ENCODE measurements around the gene USP32.

USP32 gene

GRCh38 chr17:60353773-60354172, 38.2 kb downstream of the USP32 start:
- no peak for ATAC-seq
- TF ChIP-seq ZFP3 (CRISPR knock-in tag; IDR thresholded peaks at IDR 0.05) (no peak), RARB (CRISPR knock-in tag; IDR thresholded peaks at IDR 0.05) (no peak), ZFP30 (CRISPR knock-in tag; IDR thresholded peaks at IDR 0.05) (no peak), TCF4 (CRISPR knock-in tag; IDR thresholded peaks at IDR 0.05; ENCODE audit: borderline replicate concordance) (no peak), SNAI2 (CRISPR knock-in tag; IDR thresholded peaks at IDR 0.05) (no peak), POU6F1 (CRISPR knock-in tag; IDR thresholded peaks at IDR 0.05; ENCODE audit: borderline replicate concordance, low read depth) (no peak), ISL1 (CRISPR knock-in tag; IDR thresholded peaks at IDR 0.05) (no peak), TSHZ2 (CRISPR knock-in tag; IDR thresholded peaks at IDR 0.05) (no peak), CSRNP3 (CRISPR knock-in tag; IDR thresholded peaks at IDR 0.05) (no peak)

DNA sequence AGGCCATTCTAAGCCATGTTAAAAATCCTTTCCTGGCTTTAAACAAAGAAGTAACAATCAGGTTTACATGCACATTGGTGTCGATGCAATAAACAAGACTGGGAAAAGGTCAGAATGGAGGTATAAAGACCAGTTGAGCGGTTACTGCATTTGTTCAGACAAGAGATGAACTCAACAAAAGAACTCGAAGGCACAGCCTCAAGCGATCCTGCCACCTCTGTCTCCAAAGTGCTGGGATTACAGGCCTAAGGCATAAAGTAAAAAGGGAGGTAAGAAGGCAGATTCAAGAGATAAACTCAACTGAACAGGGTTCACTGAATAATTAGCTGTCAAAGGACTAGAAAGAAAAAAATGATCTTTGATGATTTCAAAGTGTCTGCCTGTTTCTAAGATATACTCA, 39.4 kb downstream of the USP32 start:
- no peak for ATAC-seq
- TF ChIP-seq GLIS3 (CRISPR knock-in tag; IDR thresholded peaks at IDR 0.05) = no peak
- TF ChIP-seq, protein P1, sequence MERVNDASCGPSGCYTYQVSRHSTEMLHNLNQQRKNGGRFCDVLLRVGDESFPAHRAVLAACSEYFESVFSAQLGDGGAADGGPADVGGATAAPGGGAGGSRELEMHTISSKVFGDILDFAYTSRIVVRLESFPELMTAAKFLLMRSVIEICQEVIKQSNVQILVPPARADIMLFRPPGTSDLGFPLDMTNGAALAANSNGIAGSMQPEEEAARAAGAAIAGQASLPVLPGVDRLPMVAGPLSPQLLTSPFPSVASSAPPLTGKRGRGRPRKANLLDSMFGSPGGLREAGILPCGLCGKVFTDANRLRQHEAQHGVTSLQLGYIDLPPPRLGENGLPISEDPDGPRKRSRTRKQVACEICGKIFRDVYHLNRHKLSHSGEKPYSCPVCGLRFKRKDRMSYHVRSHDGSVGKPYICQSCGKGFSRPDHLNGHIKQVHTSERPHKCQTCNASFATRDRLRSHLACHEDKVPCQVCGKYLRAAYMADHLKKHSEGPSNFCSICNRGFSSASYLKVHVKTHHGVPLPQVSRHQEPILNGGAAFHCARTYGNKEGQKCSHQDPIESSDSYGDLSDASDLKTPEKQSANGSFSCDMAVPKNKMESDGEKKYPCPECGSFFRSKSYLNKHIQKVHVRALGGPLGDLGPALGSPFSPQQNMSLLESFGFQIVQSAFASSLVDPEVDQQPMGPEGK (CRISPR knock-in tag; IDR thresholded peaks at IDR 0.05; ENCODE audit: borderline replicate concordance) = no peak
- TF ChIP-seq ZC3H10 (CRISPR knock-in tag; IDR thresholded peaks at IDR 0.05) = no peak

- no peak for ATAC-seq
- TF ChIP-seq GLIS3 (CRISPR knock-in tag; IDR thresholded peaks at IDR 0.05) = no peak
- TF ChIP-seq ZNF565 (CRISPR knock-in tag; conservative IDR thresholded peaks at IDR 0.05; ENCODE audit: low read depth) = no peak
- TF ChIP-seq ZNF8 (CRISPR knock-in tag; IDR thresholded peaks at IDR 0.05) = no peak
- TF ChIP-seq BACH2 (CRISPR knock-in tag; IDR thresholded peaks at IDR 0.05; ENCODE audit: borderline replicate concordance) = no peak
- no peak for TF ChIP-seq OSR1 (CRISPR knock-in tag; IDR thresholded peaks at IDR 0.05)
- no peak for TF ChIP-seq POU6F1 (CRISPR knock-in tag; IDR thresholded peaks at IDR 0.05; ENCODE audit: borderline replicate concordance, low read depth)
- no peak for TF ChIP-seq ZFP30 (CRISPR knock-in tag; IDR thresholded peaks at IDR 0.05)
- TF ChIP-seq ESRRG (CRISPR knock-in tag; IDR thresholded peaks at IDR 0.05) = no peak
- no peak for TF ChIP-seq TOX (CRISPR knock-in tag; IDR thresholded peaks at IDR 0.05; ENCODE audit: borderline replicate concordance)
- TF ChIP-seq ISL1 (CRISPR knock-in tag; IDR thresholded peaks at IDR 0.05) = no peak
- TF ChIP-seq RARB (CRISPR knock-in tag; IDR thresholded peaks at IDR 0.05) = no peak
- TF ChIP-seq ZFP3 (CRISPR knock-in tag; IDR thresholded peaks at IDR 0.05) = no peak
- TF ChIP-seq ARNTL (CRISPR knock-in tag; IDR thresholded peaks at IDR 0.05; ENCODE audit: borderline replicate concordance, low read depth) = no peak
- no peak for TF ChIP-seq ZNF70 (CRISPR knock-in tag; IDR thresholded peaks at IDR 0.05)
These were observed 39.9 kb downstream of the USP32 start for GRCh38 chr17:60352071-60352470.
